Inferior parietal cortex (tissue), 1 donor: ENCODE data around the gene DHX40.
"Not testable (repeated sequence)": the region's sequence is repeated elsewhere in the genome, so short reads cannot be mapped to it uniquely, and the experiment has no call there.

Experiments
- DNase-seq: peaks from one replicate; pipeline ENCODE4 v3.0.0-alpha.2; 2016; ENCODE audit errors: extremely low spot score

Gene DHX40

DNA sequence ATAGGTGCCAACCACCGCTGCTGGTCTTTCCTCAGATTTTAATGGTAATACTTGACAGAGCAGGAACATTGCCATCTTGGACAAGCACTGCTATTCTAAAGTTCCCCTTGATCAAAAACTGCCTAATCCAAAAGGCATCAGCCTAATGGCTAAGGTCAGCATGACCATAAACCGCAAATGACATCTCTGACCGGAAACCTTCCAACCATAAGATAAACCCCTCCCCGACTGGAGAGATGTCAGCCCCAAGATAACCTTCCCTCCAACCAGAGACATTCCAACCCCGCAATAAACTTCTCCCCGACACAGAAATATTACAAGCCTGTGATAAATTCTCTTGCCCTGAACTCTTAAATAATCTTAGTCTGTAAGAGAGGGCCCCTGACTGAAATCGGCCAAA lies 7.4 kb upstream of the DHX40 start:
- DNase-seq: no peak

DNA sequence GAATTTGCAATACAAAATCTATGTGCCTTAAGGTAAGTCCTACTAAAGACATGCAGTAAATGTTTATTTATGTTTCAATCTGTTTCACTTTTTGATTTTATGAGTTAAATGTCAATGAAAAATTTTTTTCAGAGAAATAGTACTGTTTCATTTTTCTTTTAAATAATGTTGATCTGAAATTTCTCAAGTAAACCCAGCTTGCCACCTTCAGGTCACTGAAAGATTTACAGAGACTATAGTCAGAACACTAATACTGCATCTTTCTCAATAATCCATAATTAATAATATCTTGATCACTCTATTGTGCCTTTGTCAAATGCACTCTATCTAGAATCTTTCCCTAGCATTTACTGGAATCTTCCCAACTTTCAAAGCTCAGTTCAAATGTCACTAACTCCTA lies 6.5 kb upstream of the DHX40 start:
- no peak for DNase-seq

DNA sequence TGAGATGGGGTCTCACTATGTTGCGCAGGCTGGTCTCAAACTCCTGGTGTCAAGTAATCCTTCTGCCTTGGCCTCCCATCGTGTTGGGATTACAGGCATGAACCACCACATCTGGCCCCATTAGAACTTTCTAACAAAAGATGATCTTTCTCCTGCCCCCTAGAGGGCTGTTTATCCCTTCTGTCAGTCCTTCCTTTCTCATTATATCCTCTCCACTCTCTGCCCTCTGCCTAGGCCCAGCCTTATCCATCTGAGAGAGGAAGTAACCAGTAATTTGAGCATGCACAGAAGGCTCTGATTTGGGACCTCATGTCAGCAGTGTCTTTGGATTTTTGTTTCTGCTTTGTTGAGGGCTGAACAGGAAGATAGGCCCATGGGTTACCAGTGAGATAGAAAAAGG lies 4.4 kb upstream of the DHX40 start:
- DNase-seq: no peak

DNA sequence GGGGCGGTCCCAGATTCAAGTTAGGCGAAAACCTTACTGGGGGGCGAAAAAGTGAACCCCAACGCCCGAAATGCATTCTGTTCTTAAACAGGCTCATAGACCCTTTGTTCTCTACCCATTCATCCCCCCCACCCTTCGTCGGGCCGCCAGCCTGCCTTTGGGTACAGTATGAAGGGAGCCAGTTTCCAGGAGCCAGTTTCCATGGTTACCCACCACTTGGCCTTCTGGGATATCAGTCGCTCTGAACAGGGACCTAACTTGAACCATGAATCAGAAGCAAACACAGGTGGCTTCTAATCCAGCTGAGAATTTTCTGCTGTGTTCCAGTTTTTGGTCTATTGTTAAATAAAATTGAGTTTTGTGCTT lies 532 bp downstream of the DHX40 start:
- peak; percentile 75 for DNase-seq

DNA sequence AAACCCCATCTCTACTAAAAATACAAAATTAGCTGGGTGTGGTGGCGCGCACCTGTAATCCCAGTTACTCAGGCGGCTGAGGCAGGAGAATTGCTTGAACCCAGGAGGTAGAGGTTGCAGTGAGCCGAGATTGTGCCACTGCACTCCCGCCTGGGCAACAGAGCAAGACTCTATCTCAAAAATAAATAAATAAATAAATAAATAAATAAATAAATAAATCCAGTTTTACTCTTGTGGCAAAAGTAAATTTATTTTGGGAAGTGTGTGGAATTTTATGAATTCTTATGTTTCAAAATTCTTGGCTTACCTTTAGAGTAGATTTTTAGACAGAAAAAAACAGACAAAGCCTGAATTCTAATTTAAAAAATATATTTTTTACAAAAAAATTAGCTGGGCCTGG lies 3.7 kb downstream of the DHX40 start:
- not testable (repeated sequence) for DNase-seq

DNA sequence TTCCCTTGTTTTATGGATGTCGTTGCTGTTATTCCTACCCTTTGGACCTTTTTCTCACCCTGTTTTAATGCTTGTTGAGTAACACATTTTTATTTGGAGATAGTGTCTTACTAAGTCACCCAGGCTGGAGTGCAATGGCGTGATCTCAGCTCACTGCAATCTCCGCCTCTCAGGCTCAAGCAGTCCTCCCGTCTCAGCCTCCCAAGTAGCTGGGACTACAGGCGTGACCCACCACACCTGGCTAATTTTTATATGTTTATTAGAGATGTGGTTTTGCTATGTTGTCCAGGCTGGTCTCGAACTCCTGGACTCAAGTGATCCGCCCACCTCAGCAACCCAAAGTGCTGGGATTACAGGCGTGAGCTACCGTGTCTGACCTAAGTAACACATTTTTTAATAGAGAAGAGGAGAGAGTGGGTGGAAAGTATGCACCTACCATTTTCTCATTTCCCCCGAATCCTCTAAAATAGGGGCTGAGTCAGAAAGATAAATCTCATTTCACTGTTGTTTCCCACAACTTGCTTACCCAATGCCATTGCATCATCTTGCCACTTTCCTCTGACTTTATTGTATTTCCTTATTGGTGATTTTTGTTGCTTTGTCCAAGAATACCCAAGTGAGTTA lies 7.0 kb downstream of the DHX40 start:
- DNase-seq: no peak

DNA sequence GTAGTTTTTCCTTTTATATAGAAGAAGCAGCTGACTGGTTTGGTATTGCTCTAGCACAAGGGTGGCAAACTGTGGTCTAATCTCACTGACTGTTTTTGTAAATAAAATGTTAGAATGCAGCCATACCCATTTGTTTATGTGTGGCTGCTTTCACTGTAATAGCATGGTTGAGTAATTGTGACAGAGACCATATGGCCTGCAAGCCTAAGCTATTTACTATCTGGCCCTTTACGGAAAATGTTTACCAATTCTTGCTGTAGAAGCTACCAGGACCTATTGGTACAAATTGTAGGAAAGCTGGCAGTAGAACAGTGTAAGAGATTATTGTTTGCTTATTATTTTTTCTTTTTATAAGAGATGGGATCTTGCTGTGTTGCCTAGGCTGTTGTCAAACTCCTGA lies 18.8 kb downstream of the DHX40 start:
- DNase-seq: not testable (repeated sequence)

DNA sequence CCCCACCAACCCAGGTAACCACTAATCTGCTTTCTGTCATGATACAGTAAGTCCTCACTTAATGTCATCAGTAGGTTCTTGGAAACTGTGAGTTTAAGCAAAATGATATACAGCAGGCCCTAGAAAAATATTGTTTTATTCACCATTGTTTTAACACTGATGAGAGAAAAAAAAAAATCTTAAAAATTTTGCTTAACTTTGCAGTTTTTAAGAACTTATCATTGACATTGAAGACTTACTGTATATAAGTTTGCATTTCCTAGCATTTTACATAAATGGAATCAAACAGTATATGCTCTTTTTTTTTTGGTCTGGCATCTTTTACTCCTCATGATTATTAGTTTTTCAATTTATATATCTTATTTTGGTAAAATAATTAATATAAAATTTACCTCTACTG lies 34.8 kb downstream of the DHX40 start:
- DNase-seq: no peak

DNA sequence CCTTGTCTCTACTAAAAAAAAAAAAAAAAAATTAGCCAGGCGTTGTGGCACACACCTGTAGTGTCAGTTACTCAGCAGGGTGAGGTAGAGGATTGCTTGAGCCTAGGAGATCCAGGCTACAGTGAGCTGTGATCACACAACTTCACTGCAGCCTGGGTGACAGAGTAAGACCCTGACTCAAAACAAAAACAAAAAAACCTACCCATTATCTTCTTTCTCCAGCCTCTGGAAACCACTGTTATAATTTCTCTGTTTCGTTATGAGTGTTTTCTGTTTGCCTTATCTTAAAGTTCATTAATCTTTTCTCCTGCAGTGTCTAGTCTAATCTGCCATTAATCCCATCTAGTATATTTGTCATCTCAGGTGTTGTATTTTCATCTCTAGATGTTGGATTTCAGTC lies 35.7 kb downstream of the DHX40 start:
- no peak for DNase-seq

DNA sequence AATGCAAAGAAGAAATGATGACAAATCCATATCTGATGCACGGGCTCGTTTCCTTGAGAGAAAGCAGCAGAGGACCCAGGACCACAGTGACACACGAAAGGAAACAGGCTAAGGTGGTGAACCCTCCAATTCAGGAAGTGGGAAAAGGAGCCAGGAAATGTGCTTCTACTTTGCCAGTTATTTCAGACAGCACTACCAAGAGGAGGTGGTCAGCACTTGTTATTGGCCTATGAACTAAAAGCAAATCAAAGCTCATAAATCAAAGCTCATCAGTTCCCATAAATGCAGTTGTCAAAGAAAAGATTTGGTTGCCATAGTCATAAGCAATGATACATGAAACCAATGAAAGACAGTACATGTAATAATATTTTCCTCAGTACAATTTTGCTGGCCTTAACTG lies 41.7 kb downstream of the DHX40 start:
- DNase-seq: no peak

DNA sequence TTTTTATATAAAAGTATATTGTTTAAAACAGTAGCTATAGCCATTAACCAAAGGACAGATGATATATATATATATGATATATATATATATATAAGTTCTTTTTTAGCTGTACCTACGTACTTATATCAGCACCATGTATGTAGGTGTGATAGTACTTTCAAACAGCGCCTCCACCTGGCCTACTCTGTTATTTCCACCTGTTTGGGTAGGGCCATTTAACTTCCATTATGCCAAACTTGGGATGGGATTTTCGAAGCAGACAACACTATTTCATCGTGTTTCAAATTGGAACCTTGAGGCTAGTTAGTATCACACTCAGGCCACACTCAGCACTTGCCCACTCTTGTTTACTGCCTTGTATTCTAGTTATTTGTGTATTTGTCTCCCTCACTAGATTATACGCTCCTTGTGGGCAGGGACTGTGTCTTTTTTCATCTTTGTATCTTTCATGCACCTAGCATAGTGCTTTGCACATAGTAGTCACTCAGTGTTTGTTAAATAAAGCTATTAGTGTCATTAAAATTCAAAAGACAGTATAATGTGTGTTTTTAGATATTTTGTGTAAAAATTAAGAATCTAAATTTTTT lies 42.5 kb downstream of the DHX40 start:
- DNase-seq: no peak

DNA sequence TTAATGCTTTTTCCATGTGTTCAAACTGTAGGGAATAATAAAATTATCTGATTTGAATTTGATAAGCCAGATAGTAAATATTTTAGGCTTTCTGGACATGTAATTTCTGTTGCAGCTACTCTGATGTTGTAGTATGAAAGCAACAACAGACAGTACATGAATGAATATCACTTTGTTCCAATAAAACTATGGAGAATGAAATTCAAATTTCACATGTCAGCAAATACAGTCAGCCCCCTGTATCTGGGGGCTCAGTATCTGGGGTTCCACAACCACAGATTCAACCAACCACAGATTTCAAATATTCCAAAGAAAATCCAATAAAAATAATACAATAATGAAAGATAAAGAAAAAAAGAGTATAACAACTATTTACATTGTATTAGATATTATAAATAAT lies 46.1 kb downstream of the DHX40 start:
- no peak for DNase-seq

DNA sequence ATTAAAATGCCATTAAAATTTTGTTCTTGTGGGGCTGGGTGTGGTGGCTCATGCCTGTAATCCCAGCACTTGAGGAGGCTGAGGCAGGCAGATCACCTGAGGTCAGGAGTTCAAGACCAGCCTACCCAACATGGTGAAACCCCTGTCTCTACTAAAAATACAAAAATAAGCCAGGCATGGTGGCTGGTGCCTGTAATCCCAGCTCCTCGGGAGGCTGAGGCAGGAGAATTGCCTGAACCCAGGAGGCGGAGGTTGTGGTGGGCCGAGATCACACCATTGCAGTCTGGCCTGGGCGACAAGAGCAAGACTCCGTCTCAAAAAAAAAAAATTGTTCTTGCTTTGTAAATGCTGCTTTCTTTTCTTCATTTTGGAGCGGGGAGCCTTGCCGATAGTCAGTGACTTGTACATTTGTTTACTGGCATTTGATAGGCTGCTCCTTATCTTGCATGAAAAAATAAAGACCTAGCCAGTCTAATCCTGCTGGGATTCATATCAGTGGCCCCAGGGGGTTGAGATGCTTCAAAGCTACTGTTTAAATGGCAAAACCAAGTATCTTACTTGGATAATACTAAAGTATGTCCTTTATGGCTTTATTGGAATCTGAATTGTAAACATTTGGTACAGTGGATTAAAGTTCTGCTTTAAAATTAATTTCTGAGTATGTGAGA lies 51.0 kb downstream of the DHX40 start:
- no peak for DNase-seq

DNA sequence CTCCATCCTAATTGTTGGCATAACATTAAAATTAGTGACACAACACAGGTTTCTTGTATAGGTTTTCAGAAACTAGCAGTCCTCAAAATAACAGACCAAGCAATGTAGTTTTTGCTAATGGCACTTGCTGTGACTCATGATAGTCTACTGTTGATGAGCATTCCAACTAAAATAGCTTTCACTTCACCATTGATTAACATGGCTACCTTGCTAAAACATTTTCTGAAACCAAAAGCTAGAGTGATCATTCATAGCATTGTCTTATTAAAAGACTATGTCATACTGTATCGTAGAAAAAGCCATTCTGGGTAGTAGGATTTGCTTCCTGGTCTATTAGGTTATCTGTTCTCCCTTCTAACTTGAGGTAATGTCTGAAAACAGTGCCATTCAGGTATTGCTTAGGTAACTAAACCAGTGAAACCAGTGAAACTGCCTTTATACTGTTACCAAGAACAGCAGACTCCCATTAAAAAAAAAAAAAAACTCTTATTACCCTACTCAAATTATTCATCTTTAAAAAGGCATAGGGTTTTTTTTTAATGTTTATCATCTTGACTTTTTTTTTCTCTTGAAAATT lies 51.8 kb downstream of the DHX40 start:
- no peak for DNase-seq

DNA sequence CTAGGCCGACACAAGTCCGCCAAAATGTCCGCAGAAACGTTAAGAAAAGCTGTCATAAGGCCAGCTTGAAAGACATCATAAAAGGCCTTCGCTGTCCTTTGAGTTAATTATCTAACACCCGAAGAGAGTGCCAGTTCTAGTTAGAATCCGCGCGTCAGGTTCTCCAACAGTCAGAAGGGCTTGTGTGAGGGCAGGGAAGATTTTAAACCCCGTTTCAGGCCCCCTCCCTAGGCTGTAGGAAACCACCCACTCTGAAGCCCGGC lies 53.6 kb downstream of the DHX40 start:
- peak; percentile 87 for DNase-seq

DNA sequence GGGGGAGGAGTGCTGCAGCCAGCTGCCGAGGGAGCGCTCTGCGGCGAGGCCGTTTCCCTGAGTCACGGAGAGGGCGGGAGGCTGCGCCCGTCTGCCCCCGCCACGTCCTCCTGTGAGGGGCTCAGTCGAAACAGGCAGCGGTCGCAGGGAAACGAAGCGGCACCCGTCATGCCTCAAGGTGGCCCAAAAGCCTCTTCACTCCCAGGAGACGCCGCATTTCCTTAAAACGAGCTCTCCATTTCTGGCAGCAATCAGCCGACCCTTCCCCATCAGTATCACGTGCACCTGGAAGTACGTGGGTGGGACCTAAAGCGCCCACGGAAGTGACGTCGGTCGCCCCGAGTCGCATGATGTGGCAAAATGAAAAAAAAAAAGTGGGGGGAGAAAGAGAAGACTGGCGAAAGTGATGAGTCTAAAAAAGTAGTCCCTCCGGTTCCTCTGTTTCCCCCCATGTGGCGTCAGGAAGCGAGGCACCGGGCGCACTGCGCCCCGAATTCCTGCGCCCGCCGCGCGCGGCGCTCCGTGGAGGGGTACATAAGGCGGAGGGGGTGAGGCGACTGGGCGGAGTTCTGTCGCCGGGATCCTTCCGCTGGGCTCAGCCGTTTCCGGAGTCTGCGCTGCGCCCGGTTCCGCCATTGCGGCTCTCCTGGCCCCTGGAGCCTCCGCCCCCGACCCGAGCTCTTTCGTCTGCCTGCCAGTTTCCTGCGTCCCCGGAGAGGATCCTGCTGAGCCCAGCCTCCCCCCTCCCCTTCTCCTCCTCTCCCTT lies 54.1 kb downstream of the DHX40 start, which contains the start of gene CLTC:
TSS of gene CLTC (plus strand) at position 598 of the 766 bp plus-strand sequence. CDS start 237 bp downstream, outside the sequence.
- peak; percentile 97 for DNase-seq

DNA sequence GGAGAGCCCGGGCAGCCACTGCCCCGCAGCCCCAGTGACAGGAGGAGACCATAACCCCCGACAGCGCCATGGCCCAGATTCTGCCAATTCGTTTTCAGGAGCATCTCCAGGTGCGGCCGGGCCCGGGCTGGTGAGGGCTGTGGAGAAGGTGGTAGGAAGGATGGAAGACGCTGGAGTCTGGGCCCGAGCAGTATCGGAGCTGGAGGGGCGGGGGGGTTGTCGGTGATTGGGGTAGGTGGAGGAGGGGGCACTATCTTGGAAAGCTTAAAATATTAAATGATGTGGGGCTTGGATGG lies 54.6 kb downstream of the DHX40 start:
- no peak for DNase-seq

DNA sequence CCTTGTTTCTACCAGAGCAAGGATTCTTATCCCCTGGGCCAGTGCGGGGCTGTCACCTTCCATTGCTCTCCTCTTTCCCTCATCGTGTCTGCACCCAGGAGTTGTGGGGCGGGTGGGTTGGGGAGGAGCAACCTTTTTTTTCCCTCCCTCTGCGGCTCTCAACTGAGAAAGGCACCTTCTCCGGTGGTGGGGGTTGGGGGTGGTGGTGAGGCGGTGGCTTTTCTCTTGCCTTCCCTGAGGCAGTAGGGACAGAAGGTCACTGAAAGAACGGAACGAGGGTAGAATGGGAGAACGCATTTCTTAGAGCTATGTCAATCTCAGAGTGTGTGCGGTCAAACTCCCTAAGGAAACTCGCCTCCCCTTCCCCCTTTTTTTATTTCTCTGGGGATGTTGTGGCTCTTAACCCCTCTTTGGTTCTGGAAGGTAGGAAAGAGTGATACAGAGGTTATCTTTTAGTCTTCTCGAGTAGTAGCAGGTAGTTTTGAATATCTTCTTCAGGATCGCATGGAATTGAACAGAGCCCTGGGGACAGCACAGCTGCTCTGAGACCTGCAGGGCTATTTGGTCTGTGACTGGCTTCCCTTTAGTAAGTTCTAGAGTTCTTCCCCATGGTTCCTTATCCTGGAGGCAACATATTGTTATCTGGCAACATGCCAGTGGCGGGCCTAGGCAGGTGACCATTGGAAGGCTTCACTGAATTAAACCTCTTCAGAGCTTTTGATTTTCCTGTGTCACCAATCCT lies 55.3 kb downstream of the DHX40 start:
- DNase-seq: peak; percentile 48

DNA sequence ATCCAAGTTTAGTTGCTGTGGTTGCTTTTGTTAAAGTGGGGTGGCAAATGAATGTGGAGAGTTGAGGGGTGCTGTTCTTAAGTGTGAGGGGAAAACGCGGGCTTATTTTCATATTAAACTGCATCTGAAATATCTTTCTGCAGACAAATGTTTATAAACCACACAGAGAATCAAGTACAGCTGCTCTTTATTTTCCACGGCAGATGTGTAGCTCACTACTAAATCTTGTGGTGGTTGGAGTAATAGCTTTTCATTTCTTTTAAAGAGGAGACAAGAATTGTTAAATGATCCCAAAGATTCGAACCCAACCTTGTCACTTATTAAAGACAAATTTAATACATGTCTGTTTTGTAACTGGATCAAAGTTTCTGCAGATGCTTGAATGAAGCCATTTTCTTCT lies 56.4 kb downstream of the DHX40 start:
- no peak for DNase-seq

DNA sequence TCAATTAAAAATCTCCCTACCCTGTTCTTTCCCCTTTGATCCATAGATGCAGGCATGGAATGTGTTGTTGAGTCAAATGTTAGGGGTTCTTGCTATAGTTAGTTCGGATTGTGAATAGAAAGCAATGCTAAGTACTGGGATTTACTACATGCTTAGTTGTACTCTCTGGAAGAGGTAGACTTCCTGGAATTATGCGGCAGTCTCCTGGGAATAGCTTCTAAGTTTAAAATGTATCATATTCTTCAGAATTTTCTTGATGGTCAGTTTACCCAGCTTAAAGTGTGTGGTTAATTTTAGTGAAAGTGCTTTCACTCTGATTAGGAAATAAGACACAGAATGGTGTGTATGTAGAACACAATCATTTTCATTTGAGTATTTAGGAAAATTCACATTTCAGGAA lies 57.7 kb downstream of the DHX40 start:
- DNase-seq: no peak

DNA sequence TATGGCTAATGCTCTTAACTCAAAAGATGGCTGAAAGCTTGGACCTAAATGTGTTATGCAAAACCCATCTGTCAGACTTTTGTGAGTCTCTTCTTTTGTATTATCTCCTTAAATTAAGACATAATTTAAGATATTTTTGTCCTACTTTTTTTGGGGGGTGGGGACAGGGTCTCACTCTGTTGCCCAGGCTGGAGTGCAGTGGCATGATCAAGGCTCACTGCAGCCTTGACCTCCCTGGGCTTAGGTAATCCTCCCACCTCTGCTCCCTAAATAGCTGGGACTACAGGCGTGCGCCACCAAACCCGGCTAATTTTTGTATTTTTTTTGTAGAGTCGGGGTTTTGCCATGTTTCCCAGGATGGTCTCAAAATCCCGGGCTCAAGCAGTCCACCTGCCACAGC lies 61.3 kb downstream of the DHX40 start:
- DNase-seq: no peak

DNA sequence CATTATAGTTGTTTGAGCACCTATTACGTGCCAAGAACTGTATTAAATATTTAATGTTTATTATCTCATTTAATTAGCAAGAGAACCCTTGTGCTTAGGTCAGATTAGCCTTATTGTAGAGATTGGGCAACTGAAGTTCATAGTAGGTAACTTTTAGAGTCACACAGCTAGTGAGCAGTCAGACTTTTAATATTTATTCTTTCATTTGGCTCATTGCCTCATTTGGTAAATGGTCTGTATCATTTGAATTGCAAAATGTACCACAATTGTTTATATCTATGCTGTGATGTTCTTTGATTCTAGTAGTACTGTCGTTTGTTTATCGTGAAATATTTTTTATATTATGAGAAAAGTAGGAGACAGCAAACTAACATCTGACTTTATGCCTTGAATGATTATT lies 61.9 kb downstream of the DHX40 start:
- no peak for DNase-seq
